BE2C (cell line): ENCODE measurements around the gene CDK6.
A peak's percentile ranks its signal among the peaks of the same experiment; 100 is the strongest.

Source experiments
- DNase-seq: peaks from one replicate; pipeline ENCODE4 v3.0.0-alpha.2; 2020
- H3K27me3 ChIP-seq: fragments of 250-450 bp; sonication (Bioruptor Pico); 2 replicates; pipeline ENCODE4 v1.5.1; 2020; ENCODE audit warnings: mild to moderate bottlenecking
- H3K36me3 ChIP-seq: fragments of 250-450 bp; sonication (Bioruptor Pico); 2 replicates; pipeline ENCODE4 v1.5.1; 2020; ENCODE audit warnings: mild to moderate bottlenecking
- H3K4me1 ChIP-seq: fragments of 250-450 bp; sonication (Bioruptor Pico); 2 replicates; pipeline ENCODE4 v1.5.1; 2020
- H3K4me3 ChIP-seq: 2 replicates; pipeline ENCODE4 v1.5.1; 2011; ENCODE audit warnings: low read depth, low read length
- H3K9me3 ChIP-seq: fragments of 250-450 bp; sonication (Bioruptor Pico); 2 replicates; pipeline ENCODE4 v1.5.1; 2020
- TF ChIP-seq, protein P1 (sequence below): IDR thresholded peaks from 2 replicates; pipeline ENCODE4 v1.5.1; 2012; ENCODE audit warnings: mild to moderate bottlenecking, low read depth, low read length

Gene CDK6

DNA sequence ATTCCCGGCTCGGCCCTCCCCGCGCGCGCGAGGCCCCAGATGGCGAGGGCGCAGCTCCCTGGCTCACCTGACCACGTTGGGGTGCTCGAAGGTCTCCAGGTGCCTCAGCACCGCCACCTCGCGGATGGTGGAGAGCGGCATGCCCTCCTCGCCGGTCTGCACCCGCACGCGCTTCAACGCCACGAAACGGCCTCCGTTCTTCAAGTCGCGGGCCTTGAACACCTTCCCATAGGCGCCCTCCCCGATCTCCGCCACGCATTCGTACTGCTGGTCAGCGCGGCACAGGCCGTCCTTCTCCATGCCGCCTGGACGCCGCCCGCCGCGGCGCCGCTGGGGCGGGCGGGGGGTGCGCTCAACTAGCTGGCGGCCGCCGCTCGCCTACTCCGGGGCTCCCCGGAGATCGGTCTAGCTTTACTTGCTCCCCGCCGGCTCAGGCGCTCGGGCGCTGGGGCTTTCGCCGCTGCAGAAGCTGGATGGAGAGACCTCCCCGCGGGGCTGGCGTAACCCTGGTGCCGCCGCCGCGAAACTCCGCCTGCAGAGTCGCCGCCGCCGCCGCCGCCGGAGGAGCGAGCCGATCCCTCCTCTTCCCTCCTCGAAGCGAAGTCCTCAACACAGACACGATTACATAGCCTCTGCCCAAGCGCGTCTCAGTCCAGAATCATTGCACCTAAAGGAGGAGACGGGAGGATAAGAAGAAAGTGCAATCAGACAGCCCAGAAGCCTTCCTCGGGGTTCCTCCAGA, 3.2 kb downstream of the CDK6 start:
- Histone ChIP-seq H3K36me3 (peaks cover 27% of the 10 kb centered on the region), H3K9me3 (no peaks in the 10 kb centered on the region), H3K4me3 (peak overlapping the region; percentile 98), H3K27me3 (peaks cover 16% of the 10 kb centered on the region), H3K4me1 (peaks cover 5% of the 10 kb centered on the region)
- TF ChIP-seq, protein P1, sequence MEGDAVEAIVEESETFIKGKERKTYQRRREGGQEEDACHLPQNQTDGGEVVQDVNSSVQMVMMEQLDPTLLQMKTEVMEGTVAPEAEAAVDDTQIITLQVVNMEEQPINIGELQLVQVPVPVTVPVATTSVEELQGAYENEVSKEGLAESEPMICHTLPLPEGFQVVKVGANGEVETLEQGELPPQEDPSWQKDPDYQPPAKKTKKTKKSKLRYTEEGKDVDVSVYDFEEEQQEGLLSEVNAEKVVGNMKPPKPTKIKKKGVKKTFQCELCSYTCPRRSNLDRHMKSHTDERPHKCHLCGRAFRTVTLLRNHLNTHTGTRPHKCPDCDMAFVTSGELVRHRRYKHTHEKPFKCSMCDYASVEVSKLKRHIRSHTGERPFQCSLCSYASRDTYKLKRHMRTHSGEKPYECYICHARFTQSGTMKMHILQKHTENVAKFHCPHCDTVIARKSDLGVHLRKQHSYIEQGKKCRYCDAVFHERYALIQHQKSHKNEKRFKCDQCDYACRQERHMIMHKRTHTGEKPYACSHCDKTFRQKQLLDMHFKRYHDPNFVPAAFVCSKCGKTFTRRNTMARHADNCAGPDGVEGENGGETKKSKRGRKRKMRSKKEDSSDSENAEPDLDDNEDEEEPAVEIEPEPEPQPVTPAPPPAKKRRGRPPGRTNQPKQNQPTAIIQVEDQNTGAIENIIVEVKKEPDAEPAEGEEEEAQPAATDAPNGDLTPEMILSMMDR: peak; percentile 78
- DNase-seq: peak; percentile 91

DNA sequence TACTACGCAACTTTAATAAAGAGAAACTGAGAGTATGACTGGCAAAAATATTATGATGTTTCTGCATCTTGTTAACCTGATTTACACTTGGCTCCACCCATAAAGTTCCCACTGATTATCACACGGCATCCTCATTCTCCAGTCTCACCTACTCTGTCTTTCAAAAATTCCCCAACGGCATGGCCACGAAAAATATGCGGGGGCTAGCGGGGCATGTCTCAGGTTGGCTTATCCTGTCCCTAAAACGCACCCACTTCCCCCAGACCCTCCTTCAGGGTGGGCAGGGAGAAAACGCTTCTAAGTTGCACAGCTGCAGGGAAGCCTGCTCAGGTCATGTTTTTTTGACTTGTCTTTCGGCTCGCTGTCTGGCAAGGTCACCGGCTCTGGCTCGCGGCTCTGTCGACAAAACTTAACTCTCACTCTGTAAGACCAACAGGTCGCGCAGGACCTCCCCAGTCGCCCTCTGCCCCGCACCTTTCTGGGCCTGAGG, 3.8 kb downstream of the CDK6 start:
- Histone ChIP-seq H3K4me1 (peaks cover 9% of the 10 kb centered on the region), H3K27me3 (peaks cover 10% of the 10 kb centered on the region), H3K36me3 (peaks cover 27% of the 10 kb centered on the region), H3K4me3 (peak overlapping the region; percentile 98), H3K9me3 (no peaks in the 10 kb centered on the region)
- TF ChIP-seq, protein P1: no peak
- DNase-seq: no peak

DNA sequence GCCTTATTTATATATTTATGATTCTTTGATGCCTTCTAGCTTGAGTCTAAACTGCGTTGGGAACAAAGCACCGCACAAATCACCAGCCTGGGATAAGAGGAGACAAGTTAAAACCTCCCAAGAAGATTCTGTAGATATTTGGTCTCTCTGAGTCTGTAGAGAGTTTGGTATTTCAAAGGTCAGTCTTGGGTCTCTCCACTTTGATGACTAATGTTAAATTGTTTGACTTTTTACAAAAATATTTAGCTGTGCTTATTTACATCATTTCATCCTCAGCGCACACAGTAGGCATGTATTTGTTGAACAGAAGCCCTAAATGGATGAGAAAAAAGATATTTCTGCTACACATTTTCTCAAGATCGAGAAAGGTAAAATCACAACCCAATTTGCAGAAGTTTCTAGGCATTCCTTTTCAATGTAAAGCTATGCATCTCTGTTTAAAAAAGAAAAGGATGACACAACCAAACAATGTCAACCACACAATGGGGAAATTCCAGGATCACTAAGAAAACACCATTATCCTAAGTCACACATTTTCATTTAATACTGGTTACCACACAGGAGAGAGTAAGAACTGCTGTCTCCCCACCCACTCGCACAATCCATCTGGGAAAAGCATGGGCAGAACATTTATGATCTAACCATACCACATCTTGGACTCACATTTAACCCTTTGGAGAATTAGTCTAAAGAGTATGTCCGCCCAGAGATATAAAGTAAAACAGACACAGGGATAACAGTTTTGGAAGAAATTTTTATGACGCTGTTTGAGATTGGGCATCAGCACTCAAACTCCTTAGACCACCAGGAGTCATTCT, 4.4 kb downstream of the CDK6 start:
- H3K4me1 ChIP-seq: peaks cover 9% of the 10 kb centered on the region

DNA sequence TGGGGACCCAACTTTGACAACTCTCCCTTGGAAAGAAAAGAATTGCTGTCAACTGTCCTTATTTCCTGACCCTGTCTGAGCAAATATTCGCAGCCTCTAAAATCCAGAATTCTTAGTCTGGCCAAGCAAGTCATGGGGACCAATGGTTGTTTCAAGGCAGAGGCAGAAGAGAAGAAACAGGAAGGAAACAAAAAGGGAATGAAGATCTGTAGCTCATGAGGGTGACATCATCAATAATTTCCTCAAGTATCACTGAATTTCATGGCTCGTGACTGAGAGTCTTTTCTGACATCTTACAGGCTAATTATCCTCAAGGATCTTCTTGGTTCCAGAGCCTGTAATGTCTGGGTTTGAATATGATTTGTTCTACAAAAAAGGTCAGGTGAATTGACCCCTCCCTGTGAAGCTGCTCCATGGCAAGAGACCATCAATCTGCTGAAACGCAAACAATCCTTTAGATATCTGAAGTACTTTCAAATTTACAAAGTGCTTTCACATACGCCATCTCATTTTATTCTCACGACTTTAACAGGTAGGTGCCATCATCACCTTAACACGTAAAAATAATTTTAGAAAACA, 5.8 kb downstream of the CDK6 start:
- Histone ChIP-seq H3K4me3 (peak overlapping the region; percentile 98), H3K27me3 (no peaks in the 10 kb centered on the region), H3K4me1 (peaks cover 17% of the 10 kb centered on the region), H3K36me3 (peaks cover 33% of the 10 kb centered on the region), H3K9me3 (no peaks in the 10 kb centered on the region)
- TF ChIP-seq, protein P1: no peak
- DNase-seq: no peak

More for the DNA sequence above, 4.4 kb downstream of the CDK6 start:
- H3K4me3 ChIP-seq: peak overlapping the region; percentile 98
- H3K9me3 ChIP-seq: no peaks in the 10 kb centered on the region
- H3K36me3 ChIP-seq: peaks cover 27% of the 10 kb centered on the region
- peaks cover 3% of the 10 kb centered on the region for H3K27me3 ChIP-seq
- DNase-seq: peak; percentile 32
- TF ChIP-seq, protein P1: no peak

DNA sequence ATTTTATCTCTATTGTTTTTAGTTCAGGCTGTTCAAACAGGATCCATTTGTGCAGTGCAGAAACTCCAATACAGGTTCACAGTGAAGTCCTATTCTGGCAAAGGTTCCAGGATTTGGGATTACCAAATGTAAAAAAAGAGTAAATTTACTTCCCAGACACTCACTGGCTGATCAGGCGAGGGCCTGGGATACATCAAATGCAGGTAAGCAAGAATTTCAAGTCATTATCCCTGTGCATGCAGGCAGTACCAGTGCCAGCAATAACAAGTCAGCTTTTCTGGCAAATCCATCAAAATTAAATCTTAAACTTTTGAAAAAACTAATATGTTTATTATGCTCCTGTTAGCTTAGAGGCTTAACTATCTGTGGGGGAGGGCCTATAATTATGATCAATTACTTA, 6.3 kb downstream of the CDK6 start:
- no peak for DNase-seq
- TF ChIP-seq, protein P1: no peak
- Histone ChIP-seq H3K4me3 (peak overlapping the region; percentile 98), H3K4me1 (peaks cover 17% of the 10 kb centered on the region), H3K9me3 (no peaks in the 10 kb centered on the region), H3K36me3 (peaks cover 38% of the 10 kb centered on the region), H3K27me3 (no peaks in the 10 kb centered on the region)
